WTC11 (cell line): ENCODE results near the gene PABPN1L.

ENCODE experiments used
- AFF4 ChIP-seq: sonication (generic); formaldehyde crosslinking; IDR thresholded peaks from 2 replicates; pipeline ENCODE4 v1.8.1; 2023; ENCODE audit warnings: mild to moderate bottlenecking, missing genetic modification reagents, borderline replicate concordance
- CTCF ChIP-seq: fragments of 200-600 bp; IDR thresholded peaks from 2 replicates; pipeline ENCODE4 v1.8.0; 2022; ENCODE audit warnings: antibody characterized with exemption
- NR2C2 ChIP-seq: sonication (generic); formaldehyde crosslinking; IDR thresholded peaks from 2 replicates; pipeline ENCODE4 v1.8.0; 2022; ENCODE audit warnings: mild to moderate bottlenecking, missing genetic modification reagents
- SMAD4 ChIP-seq: sonication (generic); formaldehyde crosslinking; IDR thresholded peaks from 2 replicates; pipeline ENCODE4 v1.8.0; 2022; ENCODE audit warnings: mild to moderate bottlenecking, missing genetic modification reagents
- TEAD4 ChIP-seq: sonication (generic); formaldehyde crosslinking; IDR thresholded peaks from 2 replicates; pipeline ENCODE4 v1.8.0; 2022; ENCODE audit warnings: mild to moderate bottlenecking, missing genetic modification reagents
- TF ChIP-seq, protein P1 (sequence below): sonication (generic); formaldehyde crosslinking; IDR thresholded peaks from 2 replicates; pipeline ENCODE4 v1.8.0; 2023; ENCODE audit warnings: mild to moderate bottlenecking, missing genetic modification reagents
- TF ChIP-seq, protein P2 (sequence below): sonication (generic); formaldehyde crosslinking; IDR thresholded peaks from 2 replicates; pipeline ENCODE4 v1.8.0; 2022; ENCODE audit warnings: mild to moderate bottlenecking, missing genetic modification reagents

DNA sequence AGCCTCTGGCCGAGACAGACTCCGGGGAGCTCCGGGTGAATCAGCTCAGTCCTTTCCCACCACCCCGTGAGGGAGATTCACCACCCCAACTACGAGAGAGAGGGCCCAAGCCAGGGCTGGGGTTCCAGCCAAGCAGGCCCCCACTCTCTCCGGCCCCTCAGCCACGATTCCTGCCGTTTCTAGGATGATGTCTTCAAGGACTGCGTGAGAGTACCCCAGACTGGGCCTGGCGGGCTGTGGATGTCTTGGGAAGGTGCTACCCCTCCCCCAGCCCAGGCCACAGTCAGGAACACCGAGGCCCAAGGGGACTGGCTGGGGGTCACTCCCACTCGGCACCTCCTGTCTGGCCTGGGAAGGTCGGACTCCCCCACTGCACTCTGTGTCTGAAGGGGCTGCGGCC lies 21.6 kb upstream of the PABPN1L start:
- TF ChIP-seq CTCF (no peak), TEAD4 (no peak), SMAD4 (CRISPR knock-in tag) (no peak), NR2C2 (no peak), AFF4 (CRISPR knock-in tag) (no peak)
- TF ChIP-seq, protein P1, sequence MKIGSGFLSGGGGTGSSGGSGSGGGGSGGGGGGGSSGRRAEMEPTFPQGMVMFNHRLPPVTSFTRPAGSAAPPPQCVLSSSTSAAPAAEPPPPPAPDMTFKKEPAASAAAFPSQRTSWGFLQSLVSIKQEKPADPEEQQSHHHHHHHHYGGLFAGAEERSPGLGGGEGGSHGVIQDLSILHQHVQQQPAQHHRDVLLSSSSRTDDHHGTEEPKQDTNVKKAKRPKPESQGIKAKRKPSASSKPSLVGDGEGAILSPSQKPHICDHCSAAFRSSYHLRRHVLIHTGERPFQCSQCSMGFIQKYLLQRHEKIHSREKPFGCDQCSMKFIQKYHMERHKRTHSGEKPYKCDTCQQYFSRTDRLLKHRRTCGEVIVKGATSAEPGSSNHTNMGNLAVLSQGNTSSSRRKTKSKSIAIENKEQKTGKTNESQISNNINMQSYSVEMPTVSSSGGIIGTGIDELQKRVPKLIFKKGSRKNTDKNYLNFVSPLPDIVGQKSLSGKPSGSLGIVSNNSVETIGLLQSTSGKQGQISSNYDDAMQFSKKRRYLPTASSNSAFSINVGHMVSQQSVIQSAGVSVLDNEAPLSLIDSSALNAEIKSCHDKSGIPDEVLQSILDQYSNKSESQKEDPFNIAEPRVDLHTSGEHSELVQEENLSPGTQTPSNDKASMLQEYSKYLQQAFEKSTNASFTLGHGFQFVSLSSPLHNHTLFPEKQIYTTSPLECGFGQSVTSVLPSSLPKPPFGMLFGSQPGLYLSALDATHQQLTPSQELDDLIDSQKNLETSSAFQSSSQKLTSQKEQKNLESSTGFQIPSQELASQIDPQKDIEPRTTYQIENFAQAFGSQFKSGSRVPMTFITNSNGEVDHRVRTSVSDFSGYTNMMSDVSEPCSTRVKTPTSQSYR (CRISPR knock-in tag): no peak
- TF ChIP-seq, protein P2, sequence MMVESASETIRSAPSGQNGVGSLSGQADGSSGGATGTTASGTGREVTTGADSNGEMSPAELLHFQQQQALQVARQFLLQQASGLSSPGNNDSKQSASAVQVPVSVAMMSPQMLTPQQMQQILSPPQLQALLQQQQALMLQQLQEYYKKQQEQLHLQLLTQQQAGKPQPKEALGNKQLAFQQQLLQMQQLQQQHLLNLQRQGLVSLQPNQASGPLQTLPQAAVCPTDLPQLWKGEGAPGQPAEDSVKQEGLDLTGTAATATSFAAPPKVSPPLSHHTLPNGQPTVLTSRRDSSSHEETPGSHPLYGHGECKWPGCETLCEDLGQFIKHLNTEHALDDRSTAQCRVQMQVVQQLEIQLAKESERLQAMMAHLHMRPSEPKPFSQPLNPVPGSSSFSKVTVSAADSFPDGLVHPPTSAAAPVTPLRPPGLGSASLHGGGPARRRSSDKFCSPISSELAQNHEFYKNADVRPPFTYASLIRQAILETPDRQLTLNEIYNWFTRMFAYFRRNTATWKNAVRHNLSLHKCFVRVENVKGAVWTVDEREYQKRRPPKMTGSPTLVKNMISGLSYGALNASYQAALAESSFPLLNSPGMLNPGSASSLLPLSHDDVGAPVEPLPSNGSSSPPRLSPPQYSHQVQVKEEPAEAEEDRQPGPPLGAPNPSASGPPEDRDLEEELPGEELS (CRISPR knock-in tag): no peak
